Frontal cortex (tissue), 4 donors: ENCODE data around the gene FLNC. TPM values are rescaled to one million over a fixed set of nuclear protein-coding genes. Genes with fewer than 3 reads are reported as not detected.

Experiments used
- DNase-seq, 2 donors: peaks; one replicate each; pipeline ENCODE4 v3.0.0; 2012; ENCODE audit warnings: low spot score in 2 of 2
- FAIRE-seq: peaks from 2 replicates; lab custom pipeline; 2012; peaks lifted over from hg19 to GRCh38; lab: Jason Lieb, UNC
- total RNA-seq: library from RNA; depleted of rRNA; stranded (reverse); fragments of >200 nt; gene quantifications from one replicate; pipeline ENCODE4 v1.2.3, GENCODE V29; 2014
- donor health status: control.
- donor health status: control.
- donor health status: control.

The FLNC gene
- total RNA-seq, 1 donor from 2014 or later = 2.4 TPM

DNA sequence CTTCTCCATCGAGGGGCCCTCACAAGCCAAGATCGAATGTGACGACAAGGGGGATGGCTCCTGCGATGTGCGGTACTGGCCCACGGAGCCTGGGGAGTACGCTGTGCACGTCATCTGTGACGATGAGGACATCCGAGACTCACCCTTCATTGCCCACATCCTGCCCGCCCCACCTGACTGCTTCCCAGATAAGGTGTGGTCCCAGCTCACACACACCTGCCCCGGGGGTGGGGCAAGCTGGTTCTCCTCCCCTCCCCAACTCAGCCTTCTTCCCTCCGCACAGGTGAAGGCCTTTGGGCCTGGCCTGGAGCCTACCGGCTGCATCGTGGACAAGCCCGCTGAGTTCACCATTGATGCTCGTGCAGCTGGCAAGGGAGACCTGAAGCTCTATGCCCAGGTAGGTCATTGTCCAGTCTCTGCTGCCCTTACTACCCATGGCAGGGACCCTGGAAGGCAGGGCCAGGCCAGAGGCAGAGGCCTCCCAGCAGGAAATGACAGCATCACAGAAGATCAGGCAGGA, 11.0 kb downstream of the FLNC start:
- DNase-seq (no peak), FAIRE-seq (no peak)

DNA sequence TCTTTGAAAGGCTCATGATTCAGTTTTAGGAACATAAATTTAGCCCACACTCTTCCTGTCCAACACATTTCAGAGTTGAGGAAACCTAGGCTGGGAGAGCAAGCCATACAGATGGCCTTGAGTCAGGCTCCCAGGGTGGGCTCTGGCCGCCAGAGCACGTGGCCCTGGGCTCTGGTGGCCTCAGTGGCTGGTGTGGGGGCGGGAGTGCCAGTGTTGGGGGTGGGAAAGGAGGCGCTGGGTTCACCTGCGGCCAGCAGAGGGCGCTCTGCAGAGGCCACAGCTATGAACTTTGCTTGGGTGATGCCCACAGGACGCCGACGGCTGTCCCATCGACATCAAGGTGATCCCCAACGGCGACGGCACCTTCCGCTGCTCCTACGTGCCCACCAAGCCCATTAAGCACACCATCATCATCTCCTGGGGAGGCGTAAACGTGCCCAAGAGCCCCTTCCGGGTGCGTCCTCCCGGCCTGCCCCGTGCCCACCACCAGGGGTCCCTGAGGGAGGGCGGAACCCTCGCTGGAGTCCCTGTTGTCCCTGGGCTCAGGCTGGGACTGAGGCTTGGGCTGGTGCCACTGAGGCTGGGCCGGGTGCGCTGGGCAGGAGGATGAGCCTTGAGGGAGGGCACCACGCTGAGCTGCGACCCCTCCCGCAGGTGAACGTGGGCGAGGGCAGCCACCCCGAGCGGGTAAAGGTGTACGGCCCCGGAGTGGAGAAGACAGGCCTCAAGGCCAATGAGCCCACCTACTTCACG, 11.9 kb downstream of the FLNC start:
- no peak for FAIRE-seq
- DNase-seq = peak in 1 of 2 donors; percentile 67

DNA sequence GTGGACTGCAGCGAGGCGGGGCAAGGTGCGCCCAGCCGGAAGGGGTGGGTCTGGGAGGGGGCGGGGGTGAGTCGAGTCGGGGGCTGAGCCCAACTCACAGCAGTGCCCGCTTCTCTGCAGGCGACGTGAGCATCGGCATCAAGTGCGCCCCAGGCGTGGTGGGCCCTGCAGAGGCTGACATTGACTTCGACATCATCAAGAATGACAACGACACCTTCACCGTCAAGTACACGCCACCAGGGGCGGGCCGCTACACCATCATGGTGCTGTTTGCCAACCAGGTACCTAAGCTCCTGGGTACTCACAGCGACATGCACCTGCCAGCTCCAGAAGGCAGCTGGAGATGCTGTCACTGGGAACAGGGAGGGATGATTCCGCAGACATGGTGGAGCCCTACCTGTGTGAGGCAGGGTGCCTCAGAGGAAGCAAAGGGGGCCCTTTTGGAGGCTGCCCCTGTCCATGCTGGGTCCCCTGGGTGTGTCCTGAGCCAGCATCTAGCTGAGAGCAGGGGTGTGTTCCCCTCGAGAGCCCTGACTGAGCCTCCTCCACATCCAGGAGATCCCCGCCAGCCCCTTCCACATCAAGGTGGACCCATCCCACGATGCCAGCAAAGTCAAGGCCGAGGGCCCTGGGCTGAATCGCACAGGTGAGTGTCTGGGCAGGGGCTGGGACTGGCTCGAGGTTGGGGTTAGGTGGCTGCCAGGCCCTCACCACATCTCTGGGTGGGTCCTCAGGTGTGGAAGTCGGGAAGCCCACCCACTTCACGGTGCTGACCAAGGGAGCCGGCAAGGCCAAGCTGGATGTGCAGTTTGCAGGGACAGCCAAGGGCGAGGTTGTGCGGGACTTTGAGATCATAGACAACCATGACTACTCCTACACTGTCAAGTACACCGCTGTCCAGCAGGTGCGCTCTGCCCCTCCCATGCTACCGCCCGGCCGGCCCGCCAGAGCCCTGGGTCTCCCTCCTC, 12.8 kb downstream of the FLNC start:
- no peak for FAIRE-seq
- no peak for DNase-seq

DNA sequence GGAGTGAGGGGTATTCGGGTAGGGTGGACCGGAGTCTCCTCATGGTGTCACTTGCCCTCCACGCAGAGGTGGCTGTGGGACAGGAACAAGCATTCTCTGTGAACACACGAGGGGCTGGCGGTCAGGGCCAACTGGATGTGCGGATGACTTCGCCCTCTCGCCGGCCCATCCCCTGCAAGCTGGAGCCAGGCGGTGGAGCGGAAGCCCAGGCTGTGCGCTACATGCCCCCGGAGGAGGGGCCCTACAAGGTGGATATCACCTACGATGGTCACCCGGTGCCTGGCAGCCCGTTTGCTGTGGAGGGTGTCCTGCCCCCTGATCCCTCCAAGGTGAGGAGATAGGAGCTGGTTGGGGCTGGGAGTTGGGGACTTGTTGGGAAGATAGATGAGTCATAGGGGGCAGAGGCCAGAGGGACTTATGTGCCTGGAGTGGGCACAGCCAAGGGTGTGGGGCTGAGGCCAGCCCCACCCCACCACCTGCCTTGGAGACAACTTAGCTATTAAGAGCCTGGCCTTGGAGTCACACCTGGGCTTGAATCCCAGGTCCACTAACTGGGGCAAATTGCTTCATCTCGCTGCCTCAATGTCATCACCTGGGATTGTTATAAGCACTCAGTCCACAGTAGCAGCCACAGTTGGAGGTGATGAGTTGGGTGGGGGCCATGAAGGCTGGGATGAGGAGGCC, 13.9 kb downstream of the FLNC start:
- FAIRE-seq (no peak), DNase-seq (no peak)

DNA sequence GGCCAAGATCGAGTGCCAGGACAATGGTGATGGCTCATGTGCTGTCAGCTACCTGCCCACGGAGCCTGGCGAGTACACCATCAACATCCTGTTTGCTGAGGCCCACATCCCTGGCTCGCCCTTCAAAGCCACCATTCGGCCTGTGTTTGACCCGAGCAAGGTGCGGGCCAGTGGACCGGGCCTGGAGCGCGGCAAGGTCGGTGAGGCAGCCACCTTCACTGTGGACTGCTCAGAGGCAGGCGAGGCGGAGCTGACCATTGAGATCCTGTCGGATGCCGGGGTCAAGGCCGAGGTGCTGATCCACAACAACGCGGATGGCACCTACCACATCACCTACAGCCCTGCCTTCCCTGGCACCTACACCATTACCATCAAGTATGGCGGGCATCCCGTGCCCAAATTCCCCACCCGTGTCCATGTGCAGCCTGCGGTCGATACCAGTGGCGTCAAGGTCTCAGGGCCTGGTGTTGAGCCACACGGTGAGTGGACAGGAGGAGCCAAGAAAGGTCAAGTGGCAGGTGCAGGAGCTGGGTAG, 14.6 kb downstream of the FLNC start:
- FAIRE-seq (no peak), DNase-seq (no peak)

DNA sequence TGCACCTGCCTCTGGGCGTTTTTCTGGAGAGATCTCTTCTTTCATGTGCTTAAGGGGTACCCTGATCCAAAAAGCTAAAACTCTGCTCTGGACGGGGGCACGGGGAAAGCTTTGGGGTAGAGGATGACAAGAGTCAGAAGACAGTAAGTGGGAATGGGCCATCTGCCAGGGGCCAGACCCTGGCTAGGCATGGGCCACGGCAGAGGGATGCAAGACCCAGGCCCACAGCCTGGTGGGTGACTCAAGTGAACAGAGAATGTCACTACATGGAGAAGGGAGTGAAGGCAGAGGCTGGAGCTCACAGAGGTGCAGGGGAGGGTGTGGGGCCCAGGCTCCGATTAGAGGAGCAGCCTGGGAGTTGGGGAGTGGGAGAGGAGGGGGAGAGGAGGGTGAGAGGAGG, 15.3 kb downstream of the FLNC start:
- FAIRE-seq (no peak), DNase-seq (no peak)

DNA sequence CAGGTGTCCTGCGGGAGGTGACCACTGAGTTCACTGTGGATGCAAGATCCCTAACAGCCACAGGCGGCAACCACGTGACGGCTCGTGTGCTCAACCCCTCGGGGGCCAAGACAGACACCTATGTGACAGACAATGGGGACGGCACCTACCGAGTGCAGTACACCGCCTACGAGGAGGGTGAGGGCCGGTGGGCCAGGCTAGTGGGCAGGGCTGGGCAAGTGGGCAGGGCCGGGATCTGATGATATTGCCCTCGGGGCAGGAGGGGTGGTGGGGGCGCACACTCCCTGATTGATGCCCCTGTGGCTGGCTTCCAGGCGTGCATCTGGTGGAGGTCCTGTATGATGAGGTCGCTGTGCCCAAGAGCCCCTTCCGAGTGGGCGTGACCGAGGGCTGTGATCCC, 15.8 kb downstream of the FLNC start:
- DNase-seq = no peak
- no peak for FAIRE-seq

DNA sequence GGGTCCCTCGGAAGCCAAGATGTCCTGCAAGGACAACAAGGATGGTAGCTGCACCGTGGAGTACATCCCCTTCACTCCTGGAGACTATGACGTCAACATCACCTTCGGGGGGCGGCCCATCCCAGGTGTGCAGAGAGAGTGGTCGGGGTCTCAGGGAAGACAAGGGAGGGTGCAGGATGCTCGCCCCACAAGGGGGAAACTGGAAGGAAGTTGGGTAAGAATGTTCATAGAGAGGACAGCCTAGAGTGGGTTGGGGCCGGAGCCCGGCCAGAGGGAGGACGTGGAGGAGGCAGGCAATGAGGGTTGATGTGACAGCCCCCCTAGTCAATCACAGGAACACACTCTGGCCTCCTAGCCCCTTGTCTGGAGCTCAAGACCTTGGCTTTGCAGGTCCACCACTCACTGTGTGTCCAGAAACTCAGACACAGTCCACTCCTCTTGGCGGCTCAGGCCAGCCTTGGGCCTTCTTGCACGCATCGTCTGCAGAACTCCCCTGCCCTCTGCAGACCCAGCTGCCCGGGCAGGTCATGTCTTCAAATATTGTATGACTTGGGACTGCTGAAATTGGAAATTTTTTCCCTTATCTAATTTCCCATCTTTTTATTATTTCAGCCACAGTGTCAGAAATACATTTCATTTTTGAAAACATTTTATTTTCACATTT, 16.7 kb downstream of the FLNC start:
- DNase-seq (no peak), FAIRE-seq (no peak)

DNA sequence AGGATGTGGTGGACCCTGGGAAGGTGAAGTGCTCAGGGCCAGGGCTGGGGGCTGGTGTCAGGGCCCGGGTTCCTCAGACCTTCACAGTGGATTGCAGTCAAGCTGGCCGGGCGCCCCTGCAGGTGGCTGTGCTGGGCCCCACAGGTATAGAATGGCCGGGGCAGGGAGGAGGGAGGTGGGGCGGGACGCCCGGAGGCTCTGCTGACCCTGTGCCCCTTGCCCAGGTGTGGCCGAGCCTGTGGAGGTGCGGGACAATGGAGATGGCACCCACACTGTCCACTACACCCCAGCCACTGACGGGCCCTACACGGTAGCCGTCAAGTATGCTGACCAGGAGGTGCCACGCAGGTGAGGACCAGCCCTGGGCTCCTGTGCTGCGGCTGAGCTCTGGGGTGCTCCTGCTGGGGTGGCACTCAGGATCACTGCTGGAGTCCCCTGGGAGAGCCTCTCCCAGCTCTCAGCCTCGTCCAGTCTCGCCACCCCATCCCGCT, 17.6 kb downstream of the FLNC start:
- FAIRE-seq (no peak), DNase-seq (no peak)

DNA sequence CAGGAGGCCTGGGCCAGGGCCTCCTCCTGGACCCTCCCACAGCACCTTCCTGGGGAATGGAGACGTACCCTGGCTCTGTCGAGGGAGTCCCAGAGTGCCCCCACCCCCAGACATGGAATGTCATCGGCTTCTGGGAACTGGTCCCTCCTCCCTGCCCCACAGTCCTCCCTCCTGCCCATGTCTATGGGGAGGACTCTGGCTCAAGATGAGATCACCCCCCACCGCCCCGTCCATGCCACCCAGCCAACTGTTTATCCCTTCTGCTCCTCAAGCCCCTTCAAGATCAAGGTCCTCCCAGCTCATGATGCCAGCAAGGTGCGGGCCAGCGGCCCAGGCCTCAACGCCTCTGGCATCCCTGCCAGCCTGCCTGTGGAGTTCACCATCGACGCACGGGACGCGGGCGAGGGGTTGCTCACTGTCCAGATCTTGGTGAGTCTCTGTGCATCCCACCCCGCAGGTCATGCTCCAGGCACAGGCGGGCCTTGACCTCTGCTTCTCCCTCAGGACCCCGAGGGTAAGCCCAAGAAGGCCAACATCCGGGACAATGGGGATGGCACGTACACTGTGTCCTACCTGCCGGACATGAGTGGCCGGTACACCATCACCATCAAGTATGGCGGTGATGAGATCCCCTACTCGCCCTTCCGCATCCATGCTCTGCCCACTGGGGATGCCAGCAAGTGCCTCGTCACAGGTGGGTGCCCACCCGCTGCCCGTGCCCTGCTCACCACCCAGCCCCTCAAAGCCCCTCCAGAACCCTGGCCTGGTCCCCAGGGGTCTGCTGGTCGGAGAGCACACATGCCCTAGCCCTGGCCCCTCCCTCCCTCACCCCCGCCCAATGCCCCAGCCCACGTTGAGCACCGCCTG, 18.3 kb downstream of the FLNC start:
- DNase-seq (no peak), FAIRE-seq (no peak)

DNA sequence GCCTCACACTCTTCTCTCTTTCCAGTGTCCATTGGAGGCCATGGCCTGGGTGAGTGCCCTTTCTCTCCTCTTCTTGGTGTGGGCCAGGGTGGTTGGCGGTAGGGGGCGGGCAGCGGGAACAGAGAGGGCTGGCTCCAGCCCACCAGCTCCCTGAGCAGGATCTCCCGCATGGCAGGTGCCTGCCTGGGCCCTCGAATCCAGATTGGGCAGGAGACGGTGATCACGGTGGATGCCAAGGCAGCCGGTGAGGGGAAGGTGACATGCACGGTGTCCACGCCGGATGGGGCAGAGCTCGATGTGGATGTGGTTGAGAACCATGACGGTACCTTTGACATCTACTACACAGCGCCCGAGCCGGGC, 18.9 kb downstream of the FLNC start:
- FAIRE-seq (no peak), DNase-seq (no peak)

DNA sequence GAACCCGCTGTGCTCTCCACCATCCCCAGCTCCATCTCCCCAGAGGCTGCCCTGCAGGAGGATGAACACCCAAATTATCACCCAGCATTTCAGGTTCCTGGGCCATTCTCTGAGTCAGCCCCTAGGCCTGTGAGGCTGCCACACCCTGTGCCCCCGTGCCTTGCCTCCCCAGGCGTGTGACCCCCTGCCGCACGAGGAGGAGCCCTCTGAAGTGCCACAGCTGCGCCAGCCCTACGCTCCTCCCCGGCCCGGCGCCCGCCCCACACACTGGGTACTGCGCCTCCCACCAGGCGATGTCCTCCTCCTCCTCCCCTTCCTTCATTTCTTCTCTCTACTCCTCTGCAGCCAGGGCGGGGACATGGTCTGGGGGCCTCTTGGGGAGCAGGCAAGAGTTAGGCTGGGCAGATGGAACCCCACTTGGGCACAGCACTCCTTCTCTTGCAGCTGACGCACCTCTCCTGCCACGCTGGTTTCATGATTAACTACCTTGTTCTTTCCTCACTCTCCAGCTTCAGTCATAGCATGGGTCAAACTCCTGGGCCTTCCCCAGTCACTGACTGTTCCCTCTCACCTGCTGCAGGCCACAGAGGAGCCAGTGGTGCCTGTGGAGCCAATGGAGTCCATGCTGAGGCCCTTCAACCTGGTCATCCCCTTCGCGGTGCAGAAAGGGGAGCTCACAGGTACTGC, 19.7 kb downstream of the FLNC start:
- FAIRE-seq = no peak
- DNase-seq = no peak

DNA sequence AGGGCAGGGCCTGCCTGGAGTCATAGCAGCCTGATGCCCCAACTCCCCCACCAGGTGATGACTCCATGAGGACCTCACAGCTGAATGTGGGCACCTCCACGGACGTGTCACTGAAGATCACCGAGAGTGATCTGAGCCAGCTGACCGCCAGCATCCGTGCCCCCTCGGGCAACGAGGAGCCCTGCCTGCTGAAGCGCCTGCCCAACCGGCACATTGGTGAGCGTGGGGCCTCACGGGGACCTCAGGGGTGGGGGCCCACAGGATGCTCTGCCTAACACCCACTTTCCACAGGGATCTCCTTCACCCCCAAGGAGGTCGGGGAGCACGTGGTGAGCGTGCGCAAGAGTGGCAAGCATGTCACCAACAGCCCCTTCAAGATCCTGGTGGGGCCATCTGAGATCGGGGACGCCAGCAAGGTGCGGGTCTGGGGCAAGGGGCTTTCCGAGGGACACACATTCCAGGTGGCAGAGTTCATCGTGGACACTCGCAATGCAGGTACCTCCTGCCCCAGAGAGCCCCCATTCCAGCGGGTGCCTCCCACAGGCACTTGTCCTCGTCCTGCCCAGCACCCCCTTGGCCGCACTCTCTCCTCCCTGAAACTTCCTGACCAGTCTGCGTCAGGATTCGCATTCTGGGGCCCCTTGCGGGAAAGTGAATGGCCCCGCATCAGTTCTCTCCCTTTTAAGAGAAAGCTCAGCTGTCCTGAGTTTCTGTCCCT, 22.5 kb downstream of the FLNC start:
- FAIRE-seq (no peak), DNase-seq (no peak)

DNA sequence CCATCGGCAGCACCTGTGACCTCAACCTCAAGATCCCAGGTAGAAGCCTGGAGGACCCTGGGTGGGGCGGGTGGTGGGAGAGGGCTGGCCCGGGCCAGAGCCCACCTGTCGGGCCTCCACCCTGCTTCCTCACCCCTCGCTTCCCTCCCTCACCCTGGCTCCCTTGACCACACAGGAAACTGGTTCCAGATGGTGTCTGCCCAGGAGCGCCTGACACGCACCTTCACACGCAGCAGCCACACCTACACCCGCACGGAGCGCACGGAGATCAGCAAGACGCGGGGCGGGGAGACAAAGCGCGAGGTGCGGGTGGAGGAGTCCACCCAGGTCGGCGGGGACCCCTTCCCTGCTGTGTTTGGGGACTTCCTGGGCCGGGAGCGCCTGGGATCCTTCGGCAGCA, 23.6 kb downstream of the FLNC start:
- no peak for DNase-seq
- no peak for FAIRE-seq

DNA sequence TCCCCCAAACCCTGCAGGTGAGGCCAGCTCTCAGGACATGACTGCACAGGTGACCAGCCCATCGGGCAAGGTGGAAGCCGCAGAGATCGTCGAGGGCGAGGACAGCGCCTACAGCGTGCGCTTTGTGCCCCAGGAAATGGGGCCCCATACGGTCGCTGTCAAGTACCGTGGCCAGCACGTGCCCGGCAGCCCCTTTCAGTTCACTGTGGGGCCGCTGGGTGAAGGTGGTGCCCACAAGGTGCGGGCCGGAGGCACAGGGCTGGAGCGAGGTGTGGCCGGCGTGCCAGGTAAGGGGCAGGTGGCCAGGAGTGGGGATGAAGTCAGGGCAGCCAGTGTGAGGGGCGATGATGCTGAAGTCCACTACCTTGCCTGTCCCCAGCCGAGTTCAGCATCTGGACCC, 24.2 kb downstream of the FLNC start:
- no peak for DNase-seq
- FAIRE-seq = no peak

DNA sequence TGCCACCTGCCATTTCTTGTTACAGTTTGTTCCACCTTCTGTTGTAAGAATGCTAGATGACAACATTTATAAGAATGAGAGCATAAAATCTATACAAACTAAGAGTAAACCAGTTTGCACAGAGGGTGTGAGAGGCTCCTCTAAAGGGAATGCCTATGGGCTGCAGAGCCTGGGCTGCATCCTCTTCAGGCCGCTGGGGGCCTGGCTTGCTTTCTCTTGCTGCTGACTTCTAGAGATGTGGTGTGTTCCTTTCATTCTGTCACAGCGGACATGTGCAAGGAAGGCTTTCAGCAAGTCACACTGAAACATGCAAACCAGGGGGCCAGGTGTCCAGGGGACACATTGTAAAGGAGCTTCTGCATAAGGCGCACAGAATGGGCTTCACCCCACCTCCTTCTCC, 25.4 kb downstream of the FLNC start:
- DNase-seq (no peak), FAIRE-seq (no peak)

DNA sequence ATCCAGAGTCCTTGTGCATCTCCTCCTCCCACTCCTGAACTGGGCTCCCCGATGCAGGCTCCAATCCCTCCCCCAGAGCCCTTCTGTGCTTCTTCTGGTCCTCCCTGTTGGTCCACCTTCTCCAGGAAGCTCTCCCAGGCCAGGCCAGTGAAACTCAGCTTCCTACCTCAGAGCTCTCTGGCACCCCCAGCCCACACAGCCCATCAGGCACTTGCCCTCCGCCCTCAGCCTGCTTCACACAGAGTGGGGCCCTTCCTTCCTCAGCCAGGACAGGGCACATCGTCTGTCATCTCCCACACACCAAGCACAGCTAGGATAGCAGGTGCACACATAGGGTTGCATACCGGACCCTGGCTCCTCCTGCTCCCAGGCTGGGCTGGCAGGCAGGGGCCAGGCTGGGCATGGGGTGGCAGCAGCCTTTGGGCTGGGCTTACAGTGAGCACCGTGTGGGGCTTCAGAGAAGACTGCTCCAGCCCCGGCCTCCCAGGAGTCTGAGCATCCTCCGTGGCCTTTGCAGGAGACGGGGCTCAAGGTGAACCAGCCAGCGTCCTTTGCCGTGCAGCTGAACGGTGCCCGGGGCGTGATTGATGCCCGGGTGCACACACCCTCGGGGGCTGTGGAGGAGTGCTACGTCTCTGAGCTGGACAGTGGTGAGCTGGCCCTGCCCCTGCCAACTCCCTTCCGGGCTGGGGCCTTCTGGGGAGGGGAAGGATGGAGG, 26.0 kb downstream of the FLNC start:
- FAIRE-seq = no peak
- DNase-seq = no peak
